ENCODE results near the gene COLGALT1. TPM values are rescaled to one million over a fixed set of nuclear protein-coding genes. Genes with fewer than 3 reads are reported as not detected.

Gene COLGALT1
- total RNA-seq, 1 experiment from 2014 or later, result 86.0 TPM

GRCh38 chr19:17542793-17543582, 12.5 kb upstream of the COLGALT1 start (continued):
- TF ChIP-seq ZFX (IDR thresholded peaks at IDR 0.05) (no peak), SIN3A (IDR thresholded peaks at IDR 0.05; ENCODE audit: low read depth) (no peak), RAD21 (IDR thresholded peaks at IDR 0.05; ENCODE audit: low read depth) (no peak), POLR2A (IDR thresholded peaks at IDR 0.05; ENCODE audit: borderline replicate concordance, extremely low read depth, insufficient read depth, insufficient read length) (no peak), YY1 (IDR thresholded peaks at IDR 0.05; ENCODE audit: extremely low read depth, insufficient replicate concordance, low read depth, low read length) (no peak)

GRCh38 chr19:17543986-17544385, 11.5 kb upstream of the COLGALT1 start:
- no peak overlapping the region for H3K4me3 ChIP-seq (replicated peaks in 1 of 2; ENCODE audit: low read depth in 1 of 2, low read length in 2 of 2)
- DNase-seq (ENCODE audit: low read depth, low spot score) (no peak), ATAC-seq (no peak)
- H2AFZ ChIP-seq (ENCODE audit: low read depth, low read length, poor library complexity, severe bottlenecking), result no peak overlapping the region
- POLR2A ChIA-PET, result no interaction called here
- BruUV-seq (replicated peaks), result no TSS peak
- no peaks in the 10 kb centered on the region for H3K79me2 ChIP-seq (ENCODE audit: insufficient read depth, low read length)
- H3K27me3 ChIP-seq (ENCODE audit: insufficient read depth, low read length), result no peaks in the 10 kb centered on the region
- intact Hi-C loops (cut with micrococcal nuclease), result no loop called here
- H3K9me2 ChIP-seq (ENCODE audit: insufficient read depth), result no peaks in the 10 kb centered on the region
- RAD21 ChIA-PET (ENCODE audit: low non-redundant PET in 1 of 2, low total read pairs in 2 of 2, uncharacterized antibody in 2 of 2, unreplicated experiment in 2 of 2), result no interaction called here
- no peak for TF ChIP-seq CTCF (IDR thresholded peaks at IDR 0.05 in 2 of 3, conservative IDR thresholded peaks at IDR 0.05 in 1 of 3; ENCODE audit: borderline replicate concordance in 1 of 3, insufficient read depth in 1 of 3, low read depth in 2 of 3, low read length in 2 of 3)
- TF ChIP-seq POLR2AphosphoS5 (IDR thresholded peaks at IDR 0.05; ENCODE audit: low read depth, low read length), result no peak
- TF ChIP-seq RAD21 (IDR thresholded peaks at IDR 0.05; ENCODE audit: low read depth), result no peak
- TF ChIP-seq EGR1 (IDR thresholded peaks at IDR 0.05; ENCODE audit: low read depth), result no peak
- TF ChIP-seq ZFX (IDR thresholded peaks at IDR 0.05), result no peak
- no peak for TF ChIP-seq SRF (IDR thresholded peaks at IDR 0.05; ENCODE audit: low read depth)
- TF ChIP-seq CEBPB (IDR thresholded peaks at IDR 0.05; ENCODE audit: low read depth), result no peak
- TF ChIP-seq YY1 (IDR thresholded peaks at IDR 0.05; ENCODE audit: extremely low read depth, insufficient replicate concordance, low read depth, low read length), result no peak
- TF ChIP-seq POLR2A (IDR thresholded peaks at IDR 0.05; ENCODE audit: borderline replicate concordance, extremely low read depth, insufficient read depth, insufficient read length), result no peak
- no peak for TF ChIP-seq CBX3 (IDR thresholded peaks at IDR 0.05; ENCODE audit: low read depth)
- TF ChIP-seq SIN3A (IDR thresholded peaks at IDR 0.05; ENCODE audit: low read depth), result no peak
- TF ChIP-seq JUND (IDR thresholded peaks at IDR 0.05), result no peak
- H4K20me1 ChIP-seq (ENCODE audit: insufficient read depth), result no peaks in the 10 kb centered on the region
- CTCF ChIA-PET, result no interaction called here
- no peaks in the 10 kb centered on the region for H3K9me3 ChIP-seq (ENCODE audit: control insufficient read depth in 1 of 2, insufficient read depth in 1 of 2, low read depth in 1 of 2, low read length in 2 of 2)
- no peak overlapping the region for H3K4me2 ChIP-seq (ENCODE audit: low read length)
- H3K4me1 ChIP-seq (ENCODE audit: control insufficient read depth in 1 of 2, insufficient read depth in 2 of 2, low read length in 2 of 2), result peaks cover 4 to 19% of the 10 kb centered on the region in 2 experiments
- no peaks in the 10 kb centered on the region for H3K36me3 ChIP-seq (ENCODE audit: control insufficient read depth in 1 of 2, insufficient read depth in 2 of 2, low read length in 2 of 2)
- no peak overlapping the region for H3K9ac ChIP-seq (ENCODE audit: low read length)
- H3K27ac ChIP-seq (ENCODE audit: low read depth, low read length), result no peak overlapping the region

Data from HCT116 (cell line).